ENCODE results near the gene C16orf96.

C16orf96 gene

GRCh38 chr16:4512473-4512872 lies 43.7 kb upstream of the C16orf96 start:
- TF ChIP-seq SPI1 (IDR thresholded peaks at IDR 0.05; ENCODE audit: borderline replicate concordance, low read depth) (no peak), REST (IDR thresholded peaks at IDR 0.05; ENCODE audit: insufficient replicate concordance, low read depth) (no peak), GABPA (IDR thresholded peaks at IDR 0.05; ENCODE audit: low read depth) (no peak), CTCF (IDR thresholded peaks at IDR 0.05; ENCODE audit: insufficient read depth, low read length) (no peak), POLR2AphosphoS5 (IDR thresholded peaks at IDR 0.05; ENCODE audit: low read depth) (no peak)
- no peaks in the 10 kb centered on the region for H3K27me3 ChIP-seq (ENCODE audit: insufficient read depth, poor library complexity, severe bottlenecking)
- DNase-seq (ENCODE audit: low read depth in 1 of 2, low spot score in 1 of 2): no peak
- H3K4me3 ChIP-seq (replicated peaks; ENCODE audit: insufficient read depth, low read length): no peak overlapping the region
- peak overlapping the region; percentile 51; the same call in 1 of the 2 replicates for H3K27ac ChIP-seq (replicated peaks)

GRCh38 chr16:4513086-4513860 lies 42.9 kb upstream of the C16orf96 start:
- TF ChIP-seq POLR2AphosphoS5 (IDR thresholded peaks at IDR 0.05; ENCODE audit: low read depth) (no peak; the same call in 1 of the 2 replicates), REST (IDR thresholded peaks at IDR 0.05; ENCODE audit: insufficient replicate concordance, low read depth) (no peak), GABPA (IDR thresholded peaks at IDR 0.05; ENCODE audit: low read depth) (no peak), SPI1 (IDR thresholded peaks at IDR 0.05; ENCODE audit: borderline replicate concordance, low read depth) (no peak), CTCF (IDR thresholded peaks at IDR 0.05; ENCODE audit: insufficient read depth, low read length) (no peak)
- H3K4me3 ChIP-seq (replicated peaks; ENCODE audit: insufficient read depth, low read length): no peak overlapping the region
- no peaks in the 10 kb centered on the region for H3K27me3 ChIP-seq (ENCODE audit: insufficient read depth, poor library complexity, severe bottlenecking)
- H3K27ac ChIP-seq (replicated peaks): peak overlapping the region; percentile 68
- no peak for DNase-seq (ENCODE audit: low read depth in 1 of 2, low spot score in 1 of 2)

- Histone ChIP-seq H3K4me3 (replicated peaks; ENCODE audit: insufficient read depth, low read length) (no peak overlapping the region), H3K27me3 (ENCODE audit: insufficient read depth, poor library complexity, severe bottlenecking) (no peaks in the 10 kb centered on the region), H3K27ac (replicated peaks) (peak overlapping the region; percentile 68)
- DNase-seq (ENCODE audit: low read depth in 1 of 2, low spot score in 1 of 2): no peak
- TF ChIP-seq SPI1 (IDR thresholded peaks at IDR 0.05; ENCODE audit: borderline replicate concordance, low read depth) (no peak), CTCF (IDR thresholded peaks at IDR 0.05; ENCODE audit: insufficient read depth, low read length) (no peak), GABPA (IDR thresholded peaks at IDR 0.05; ENCODE audit: low read depth) (no peak), POLR2AphosphoS5 (IDR thresholded peaks at IDR 0.05; ENCODE audit: low read depth) (no peak), REST (IDR thresholded peaks at IDR 0.05; ENCODE audit: insufficient replicate concordance, low read depth) (no peak)
Measured at GRCh38 chr16:4513881-4514280, 42.3 kb upstream of the C16orf96 start.
